GM21528 (cell line): ENCODE data around the gene TULP4.
A peak's percentile ranks its signal among the peaks of the same experiment; 100 is the strongest.

Experiments used
- ATAC-seq: cut with Tn5 transposase; IDR thresholded peaks from one replicate; pipeline ENCODE4 v1.9.1; 2021; ENCODE audit warnings: mild to moderate bottlenecking, moderate library complexity; ENCODE audit not compliant: unreplicated experiment, low FRiP score

The TULP4 gene

GRCh38 chr6:158411998-158412397 lies 99.7 kb downstream of the TULP4 start:
- no peak for ATAC-seq

DNA sequence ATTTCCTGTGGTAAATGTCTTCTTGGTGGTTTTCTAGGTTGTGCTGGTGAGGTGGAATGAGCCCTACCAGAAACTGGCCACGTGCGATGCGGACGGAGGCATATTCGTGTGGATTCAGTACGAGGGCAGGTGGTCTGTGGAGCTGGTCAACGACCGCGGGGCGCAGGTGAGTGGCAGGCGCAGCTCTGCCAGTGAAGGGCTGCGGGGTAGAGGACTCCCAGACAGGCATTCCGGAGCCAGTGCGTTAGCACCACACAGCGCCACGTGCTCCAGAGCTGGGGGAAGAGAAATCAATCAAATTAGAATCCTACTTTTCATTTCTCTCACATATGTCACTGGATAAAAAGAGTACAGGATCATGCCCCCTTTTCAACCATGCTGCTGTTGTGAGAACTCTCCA lies 100.8 kb downstream of the TULP4 start:
- no peak for ATAC-seq

DNA sequence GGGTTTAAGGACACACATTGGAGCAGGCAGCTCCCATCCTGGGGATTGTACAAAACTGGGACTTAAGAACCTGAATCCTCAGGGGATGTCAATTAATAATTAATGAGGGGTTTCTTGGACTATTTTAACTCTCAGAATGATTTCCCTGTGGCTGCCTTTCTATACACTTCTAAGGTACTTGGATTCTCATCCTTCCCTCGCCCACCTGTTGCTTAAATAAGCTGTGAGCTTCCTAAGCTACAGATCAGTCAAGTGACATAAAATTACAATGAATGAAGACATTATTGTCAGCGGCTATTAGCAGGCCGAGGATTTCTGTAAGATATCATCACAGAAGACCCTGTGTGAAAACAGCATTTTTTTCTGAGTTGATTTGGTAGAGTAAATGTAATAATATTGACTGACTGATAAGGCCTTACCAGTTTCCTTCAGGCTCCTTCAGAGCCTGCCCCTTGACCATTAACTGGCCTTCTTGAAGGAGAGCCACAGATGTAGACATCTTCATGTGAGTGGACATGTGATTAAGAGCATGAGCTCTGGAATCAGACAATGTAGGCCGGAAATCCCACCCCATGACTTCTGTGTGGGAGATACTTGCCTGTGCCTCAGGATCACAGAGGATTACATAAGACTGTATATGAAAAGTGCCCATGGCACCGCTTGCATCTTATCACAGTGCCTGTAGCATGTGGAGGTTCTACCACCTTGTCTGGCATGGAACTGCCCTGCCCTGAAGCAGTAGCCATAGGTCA lies 101.7 kb downstream of the TULP4 start:
- ATAC-seq: no peak

DNA sequence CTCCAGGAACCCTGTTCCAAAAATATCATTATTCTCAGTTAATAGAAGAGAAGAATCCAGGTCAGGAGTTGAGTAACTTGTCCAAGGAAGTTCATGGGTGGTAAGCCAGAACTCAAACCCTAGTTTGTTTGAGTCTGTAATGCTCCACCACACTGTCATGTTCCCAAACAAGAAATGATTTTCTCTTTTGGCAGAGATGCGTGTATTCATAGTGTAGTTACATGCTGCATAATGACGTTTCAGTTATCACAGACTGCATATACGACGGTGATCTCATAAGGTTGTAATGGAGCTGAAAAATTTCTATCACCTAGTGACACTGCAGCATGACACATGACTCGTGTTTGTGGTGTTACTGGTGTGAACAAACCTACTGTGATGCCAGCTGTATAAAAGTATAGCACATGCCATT lies 102.6 kb downstream of the TULP4 start:
- ATAC-seq: no peak

DNA sequence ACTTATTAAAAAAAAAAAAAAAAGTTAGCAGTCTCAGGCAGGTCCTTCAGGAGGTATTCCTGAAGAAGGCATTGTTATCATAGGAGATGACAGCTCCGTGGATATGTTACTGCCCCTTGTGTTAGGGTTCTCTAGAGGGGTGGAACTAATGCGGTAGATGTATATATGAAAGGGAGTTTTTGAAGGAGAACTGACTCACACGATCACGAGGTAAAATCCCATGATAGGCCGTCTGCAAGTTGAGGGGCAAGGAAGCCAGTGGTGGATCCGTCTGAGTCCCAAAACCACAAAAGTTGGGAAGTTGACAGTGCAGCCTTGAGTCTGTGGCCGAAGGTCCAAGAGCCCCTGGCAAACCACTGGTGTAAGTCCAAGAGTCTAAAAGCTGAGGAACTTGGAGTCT lies 103.4 kb downstream of the TULP4 start:
- ATAC-seq: no peak

DNA sequence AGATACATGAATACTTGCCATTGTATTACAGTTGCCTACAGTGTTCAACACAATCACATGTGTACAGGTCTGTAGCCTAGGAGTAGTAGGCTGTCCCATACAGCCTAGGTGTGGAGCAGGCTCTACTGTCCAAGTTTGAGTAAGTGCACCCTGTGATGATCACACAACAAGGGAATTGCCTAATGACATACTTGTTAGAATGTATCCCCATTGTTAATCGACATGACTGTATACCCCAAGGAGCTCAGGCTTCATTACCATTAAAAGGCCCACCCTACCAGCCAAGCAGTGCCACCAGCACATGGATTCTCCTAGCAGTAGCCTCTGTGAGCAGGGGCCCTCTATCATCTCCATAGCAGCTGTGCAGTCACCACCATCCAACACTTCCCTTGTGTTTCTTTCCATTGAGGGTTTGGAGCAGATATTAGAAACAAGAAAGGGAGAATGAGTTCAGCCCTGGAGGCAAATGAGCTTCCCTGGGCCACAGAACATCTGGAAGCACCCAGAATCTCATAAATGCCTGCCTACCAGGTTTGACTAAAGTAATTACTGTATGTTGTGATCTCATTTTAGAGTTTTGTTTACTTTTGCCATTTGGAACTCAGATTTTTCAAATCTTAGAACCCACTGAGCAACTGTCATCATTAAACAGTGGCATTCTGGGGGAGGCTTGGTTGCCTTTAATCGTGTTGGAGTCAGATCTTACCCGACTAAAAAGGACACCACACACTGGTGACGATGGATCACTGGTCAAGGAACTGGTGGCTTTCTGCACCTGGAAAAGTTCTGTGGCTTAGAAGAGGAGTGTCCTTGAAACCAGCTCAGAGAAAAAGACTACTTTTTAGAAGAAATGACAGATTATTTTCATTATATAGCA lies 104.9 kb downstream of the TULP4 start:
- ATAC-seq: no peak

DNA sequence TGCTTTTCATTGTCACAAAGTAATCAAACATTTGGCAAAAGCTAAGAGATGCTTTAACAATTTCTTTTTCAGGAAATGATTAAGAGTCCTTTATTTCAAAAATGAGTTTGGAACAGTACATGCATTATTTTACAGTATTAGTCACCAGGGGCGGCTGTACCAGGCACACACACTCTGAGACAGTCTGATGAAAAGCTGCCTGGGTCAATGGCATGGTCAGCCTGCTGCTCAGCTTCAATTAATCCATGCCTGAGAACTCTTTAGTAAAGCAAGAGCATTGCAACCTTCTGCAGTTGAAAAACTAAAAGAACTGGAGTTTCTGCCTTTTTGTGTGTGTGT lies 105.5 kb downstream of the TULP4 start:
- no peak for ATAC-seq

GRCh38 chr6:158418501-158418900 lies 106.2 kb downstream of the TULP4 start:
- ATAC-seq: no peak

DNA sequence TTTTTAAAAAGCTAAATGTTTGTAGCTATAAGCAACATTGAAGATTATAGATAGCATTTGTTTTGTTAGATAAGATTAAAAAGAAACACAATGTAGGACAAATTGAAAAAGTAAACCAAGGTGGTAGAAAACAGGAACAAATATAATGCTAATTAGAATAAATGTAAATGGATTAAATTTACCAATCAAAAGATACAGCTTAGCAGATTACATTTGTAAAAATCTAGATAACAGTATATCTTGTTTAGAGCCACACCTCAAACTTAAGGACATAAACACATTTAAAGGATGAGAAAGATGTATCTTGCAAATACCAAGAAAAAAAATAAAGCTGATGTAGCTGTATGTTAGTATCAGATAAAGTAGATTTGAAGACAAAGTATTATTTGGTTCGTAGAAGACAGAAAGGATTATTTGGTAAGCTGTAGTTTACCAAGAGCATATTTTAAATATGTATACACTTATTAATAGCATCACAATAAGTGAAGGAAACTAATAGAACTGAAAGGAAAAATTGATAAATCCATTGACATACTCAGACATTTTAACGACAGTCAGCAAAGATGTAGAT lies 107.2 kb downstream of the TULP4 start:
- ATAC-seq: no peak

- ATAC-seq: no peak
Measured at GRCh38 chr6:158421381-158421780, 109.1 kb downstream of the TULP4 start.

- no peak for ATAC-seq
Measured at GRCh38 chr6:158422629-158423238, 110.5 kb downstream of the TULP4 start.

- ATAC-seq: no peak
Measured at GRCh38 chr6:158431036-158431435, 118.8 kb downstream of the TULP4 start.

- ATAC-seq: no peak
Measured at GRCh38 chr6:158431560-158431959, 119.3 kb downstream of the TULP4 start.

DNA sequence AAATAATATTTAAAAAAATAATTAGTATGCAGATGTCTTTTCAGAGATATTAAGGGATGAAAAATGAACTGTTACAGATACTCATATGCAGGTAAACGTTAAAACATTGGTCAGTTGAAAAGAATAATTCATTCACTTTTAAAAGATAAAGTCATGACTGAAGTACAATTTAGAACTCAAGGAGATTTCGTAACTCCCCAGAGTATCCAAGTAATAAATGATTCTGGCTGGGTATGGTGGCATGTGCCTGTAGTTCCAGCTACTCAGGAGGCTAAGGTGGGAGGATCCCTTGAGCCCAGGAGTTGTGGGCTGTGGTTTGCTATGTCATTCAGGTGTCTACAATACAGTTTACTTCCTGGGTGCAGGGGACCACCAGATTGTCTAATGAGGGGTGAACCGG lies 125.3 kb downstream of the TULP4 start:
- no peak for ATAC-seq

- ATAC-seq: no peak
Measured at GRCh38 chr6:158438226-158438625, 126.0 kb downstream of the TULP4 start.

GRCh38 chr6:158439255-158439654 lies 127.0 kb downstream of the TULP4 start:
- peak; percentile 94 for ATAC-seq

DNA sequence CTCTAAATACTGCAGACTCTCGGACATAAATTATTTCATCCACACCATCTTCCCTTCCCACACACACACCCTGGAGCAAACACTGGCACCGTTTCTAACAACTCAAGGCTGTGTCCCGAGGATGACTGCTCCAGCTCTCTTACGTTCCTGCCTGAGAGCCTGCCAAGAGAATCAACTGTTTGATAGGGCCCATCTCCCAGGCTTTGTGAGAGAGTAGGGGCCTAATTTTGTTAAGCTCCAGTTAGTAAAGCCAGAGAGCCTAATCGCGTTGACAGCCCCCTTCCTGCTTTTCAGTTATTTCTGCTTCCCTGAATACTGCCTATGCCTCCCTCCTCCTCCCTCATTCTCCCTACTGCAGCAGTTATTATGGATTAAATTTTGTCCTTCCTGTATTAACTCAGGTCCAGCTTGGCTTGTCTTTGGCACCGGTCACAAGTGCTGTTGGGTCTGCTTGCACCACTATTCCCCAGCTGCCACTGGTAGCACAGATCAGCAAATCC lies 129.5 kb downstream of the TULP4 start:
- ATAC-seq: no peak

GRCh38 chr6:158442306-158442705 lies 130.0 kb downstream of the TULP4 start:
- no peak for ATAC-seq

DNA sequence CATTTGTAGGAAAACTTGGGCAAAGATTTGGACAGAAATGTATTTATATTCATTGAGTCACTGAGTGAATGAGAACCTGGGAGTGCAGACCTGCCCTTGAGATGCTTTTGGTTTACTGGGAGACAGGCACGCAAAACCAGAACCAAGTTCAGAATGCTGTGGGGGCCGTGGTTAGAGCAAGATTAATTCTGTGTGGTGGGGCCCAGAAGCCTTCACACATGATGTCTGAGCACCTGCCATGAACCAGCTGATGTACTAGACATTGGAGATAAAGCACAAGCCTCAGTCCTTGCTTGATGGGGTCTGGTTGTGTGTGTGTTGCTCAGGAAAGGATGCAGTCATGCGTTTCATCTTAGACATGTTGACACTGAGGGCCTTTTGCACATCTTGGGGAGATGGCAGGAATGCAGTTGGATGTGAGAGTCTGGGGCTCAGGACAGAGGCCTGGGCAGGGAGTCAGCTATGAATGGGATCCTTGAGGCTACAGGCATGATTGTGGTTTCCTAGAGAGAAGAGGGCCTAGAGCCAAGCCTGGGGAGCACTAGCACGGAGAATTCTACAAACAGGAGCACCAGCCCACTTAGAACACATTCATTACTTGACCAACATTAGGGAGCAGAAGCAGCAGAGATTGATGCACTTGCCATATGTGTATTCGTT lies 133.3 kb downstream of the TULP4 start:
- no peak for ATAC-seq

DNA sequence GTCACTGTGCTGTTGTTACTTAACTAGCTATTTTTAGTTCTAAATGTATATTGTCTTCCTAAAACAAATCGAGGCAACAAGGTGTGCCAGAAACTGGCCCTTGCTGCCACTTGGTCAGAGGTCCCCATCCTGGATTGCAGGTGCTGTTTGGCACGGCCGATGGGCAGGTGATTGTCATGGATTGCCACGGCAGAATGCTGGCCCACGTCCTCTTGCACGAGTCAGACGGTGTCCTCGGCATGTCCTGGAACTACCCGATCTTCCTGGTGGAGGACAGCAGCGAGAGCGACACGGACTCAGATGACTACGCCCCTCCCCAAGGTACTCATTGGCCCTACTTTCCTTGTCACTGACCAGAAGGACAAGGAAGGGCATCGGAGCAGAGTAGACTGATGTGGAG lies 136.6 kb downstream of the TULP4 start:
- no peak for ATAC-seq
